ENCODE measurements around the gene CAMK2D.

CAMK2D gene

GRCh38 chr4:113524505-113525186, 236.9 kb downstream of the CAMK2D start:
- H3K9me3 ChIP-seq (ENCODE audit: severe bottlenecking), result no peaks in the 10 kb centered on the region
- TF ChIP-seq CTCF (IDR thresholded peaks at IDR 0.05; ENCODE audit: poor library complexity, severe bottlenecking), result no peak
- no peak for ATAC-seq (ENCODE audit: low read depth)
- DNase-seq (ENCODE audit: low spot score), result no peak
- H3K36me3 ChIP-seq (ENCODE audit: low read depth), result no peaks in the 10 kb centered on the region
- no peaks in the 10 kb centered on the region for H3K27me3 ChIP-seq (ENCODE audit: insufficient read depth, poor library complexity, severe bottlenecking)
- H3K27ac ChIP-seq (ENCODE audit: poor library complexity, severe bottlenecking), result no peak overlapping the region
- H3K4me3 ChIP-seq (ENCODE audit: severe bottlenecking), result no peak overlapping the region
- H3K4me1 ChIP-seq (ENCODE audit: insufficient read depth, poor library complexity, severe bottlenecking), result no peaks in the 10 kb centered on the region

- ATAC-seq (ENCODE audit: low read depth) (no peak), DNase-seq (ENCODE audit: low spot score) (no peak)
- no peak overlapping the region for H3K4me3 ChIP-seq (ENCODE audit: severe bottlenecking)
Measured at GRCh38 chr4:113524096-113524495, 237.4 kb downstream of the CAMK2D start.

GRCh38 chr4:113522433-113522832, 239.1 kb downstream of the CAMK2D start:
- no peaks in the 10 kb centered on the region for H3K4me1 ChIP-seq (ENCODE audit: insufficient read depth, poor library complexity, severe bottlenecking)
- H3K9me3 ChIP-seq (ENCODE audit: severe bottlenecking), result no peaks in the 10 kb centered on the region
- H3K27me3 ChIP-seq (ENCODE audit: insufficient read depth, poor library complexity, severe bottlenecking), result no peaks in the 10 kb centered on the region
- TF ChIP-seq CTCF (IDR thresholded peaks at IDR 0.05; ENCODE audit: poor library complexity, severe bottlenecking), result no peak
- DNase-seq (ENCODE audit: low spot score) (no peak), ATAC-seq (ENCODE audit: low read depth) (no peak)
- no peak overlapping the region for H3K27ac ChIP-seq (ENCODE audit: poor library complexity, severe bottlenecking)
- no peaks in the 10 kb centered on the region for H3K36me3 ChIP-seq (ENCODE audit: low read depth)
- H3K4me3 ChIP-seq (ENCODE audit: severe bottlenecking), result no peak overlapping the region

More at GRCh38 chr4:113524096-113524495, 237.4 kb downstream of the CAMK2D start:
- H3K36me3 ChIP-seq (ENCODE audit: low read depth), result no peaks in the 10 kb centered on the region
- H3K27me3 ChIP-seq (ENCODE audit: insufficient read depth, poor library complexity, severe bottlenecking), result no peaks in the 10 kb centered on the region
- TF ChIP-seq CTCF (IDR thresholded peaks at IDR 0.05; ENCODE audit: poor library complexity, severe bottlenecking), result no peak
- H3K4me1 ChIP-seq (ENCODE audit: insufficient read depth, poor library complexity, severe bottlenecking), result no peaks in the 10 kb centered on the region
- no peaks in the 10 kb centered on the region for H3K9me3 ChIP-seq (ENCODE audit: severe bottlenecking)
- no peak overlapping the region for H3K27ac ChIP-seq (ENCODE audit: poor library complexity, severe bottlenecking)

GRCh38 chr4:113513382-113513781, 248.2 kb downstream of the CAMK2D start:
- Histone ChIP-seq H3K4me1 (ENCODE audit: insufficient read depth, poor library complexity, severe bottlenecking) (no peaks in the 10 kb centered on the region), H3K4me3 (ENCODE audit: severe bottlenecking) (no peak overlapping the region), H3K27me3 (ENCODE audit: insufficient read depth, poor library complexity, severe bottlenecking) (no peaks in the 10 kb centered on the region), H3K27ac (ENCODE audit: poor library complexity, severe bottlenecking) (no peak overlapping the region), H3K9me3 (ENCODE audit: severe bottlenecking) (no peaks in the 10 kb centered on the region), H3K36me3 (ENCODE audit: low read depth) (peaks cover 16% of the 10 kb centered on the region)
- no peak for ATAC-seq (ENCODE audit: low read depth)
- no peak for TF ChIP-seq CTCF (IDR thresholded peaks at IDR 0.05; ENCODE audit: poor library complexity, severe bottlenecking)
- no peak for DNase-seq (ENCODE audit: low spot score)

GRCh38 chr4:113512880-113513279, 248.7 kb downstream of the CAMK2D start:
- Histone ChIP-seq H3K9me3 (ENCODE audit: severe bottlenecking) (no peaks in the 10 kb centered on the region), H3K4me1 (ENCODE audit: insufficient read depth, poor library complexity, severe bottlenecking) (no peaks in the 10 kb centered on the region), H3K4me3 (ENCODE audit: severe bottlenecking) (no peak overlapping the region), H3K27ac (ENCODE audit: poor library complexity, severe bottlenecking) (no peak overlapping the region), H3K36me3 (ENCODE audit: low read depth) (peaks cover 16% of the 10 kb centered on the region), H3K27me3 (ENCODE audit: insufficient read depth, poor library complexity, severe bottlenecking) (no peaks in the 10 kb centered on the region)
- TF ChIP-seq CTCF (IDR thresholded peaks at IDR 0.05; ENCODE audit: poor library complexity, severe bottlenecking), result no peak
- no peak for DNase-seq (ENCODE audit: low spot score)
- ATAC-seq (ENCODE audit: low read depth), result no peak

Data from RWPE2 (cell line).